HG03460 (cell line): ENCODE data around the gene KDM4B.

Experiments used
- ATAC-seq: cut with Tn5 transposase; IDR thresholded peaks from one replicate; pipeline ENCODE4 v1.9.1; 2021; ENCODE audit not compliant: unreplicated experiment

Gene KDM4B

DNA sequence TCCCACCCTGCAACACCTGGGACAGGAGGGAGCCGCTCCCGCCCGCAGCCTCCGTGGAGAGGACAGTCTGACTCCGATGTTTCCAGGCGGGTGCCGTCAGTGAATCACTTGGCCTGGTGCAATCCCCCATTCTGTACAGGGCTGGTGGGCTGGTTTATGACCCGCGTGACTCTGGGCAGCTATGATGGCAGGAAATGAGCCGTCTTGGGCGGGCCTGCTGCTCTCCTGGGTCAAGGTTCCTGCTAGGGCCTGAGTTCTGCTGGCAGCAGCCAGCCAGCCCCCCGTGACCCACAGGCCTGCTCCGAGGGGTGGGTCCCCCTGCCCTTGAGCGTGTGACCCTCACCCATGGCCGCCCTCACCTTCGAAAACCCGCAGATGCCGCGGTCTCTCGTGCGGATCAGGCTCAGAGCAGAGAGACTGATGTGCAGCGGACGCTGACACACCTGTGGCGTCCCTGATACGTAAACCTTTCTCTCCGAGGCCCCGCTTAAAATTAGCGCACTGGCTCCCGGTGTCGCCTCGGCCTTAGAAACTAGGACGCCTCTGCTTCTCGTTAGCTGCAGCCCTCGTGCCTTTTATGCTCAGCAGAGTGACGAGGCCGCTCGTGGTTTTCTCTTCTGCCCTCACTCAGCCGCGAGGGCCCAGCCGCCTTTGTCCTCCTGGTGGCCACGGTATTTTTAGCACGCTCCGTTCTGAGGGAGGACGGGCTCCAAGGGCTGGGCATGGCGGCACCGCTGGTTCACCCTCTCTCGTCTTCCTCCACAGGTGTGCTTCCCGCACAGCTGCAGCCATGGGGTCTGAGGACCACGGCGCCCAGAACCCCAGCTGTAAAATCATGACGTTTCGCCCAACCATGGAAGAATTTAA is 63.4 kb downstream of the KDM4B start:
- no peak for ATAC-seq

DNA sequence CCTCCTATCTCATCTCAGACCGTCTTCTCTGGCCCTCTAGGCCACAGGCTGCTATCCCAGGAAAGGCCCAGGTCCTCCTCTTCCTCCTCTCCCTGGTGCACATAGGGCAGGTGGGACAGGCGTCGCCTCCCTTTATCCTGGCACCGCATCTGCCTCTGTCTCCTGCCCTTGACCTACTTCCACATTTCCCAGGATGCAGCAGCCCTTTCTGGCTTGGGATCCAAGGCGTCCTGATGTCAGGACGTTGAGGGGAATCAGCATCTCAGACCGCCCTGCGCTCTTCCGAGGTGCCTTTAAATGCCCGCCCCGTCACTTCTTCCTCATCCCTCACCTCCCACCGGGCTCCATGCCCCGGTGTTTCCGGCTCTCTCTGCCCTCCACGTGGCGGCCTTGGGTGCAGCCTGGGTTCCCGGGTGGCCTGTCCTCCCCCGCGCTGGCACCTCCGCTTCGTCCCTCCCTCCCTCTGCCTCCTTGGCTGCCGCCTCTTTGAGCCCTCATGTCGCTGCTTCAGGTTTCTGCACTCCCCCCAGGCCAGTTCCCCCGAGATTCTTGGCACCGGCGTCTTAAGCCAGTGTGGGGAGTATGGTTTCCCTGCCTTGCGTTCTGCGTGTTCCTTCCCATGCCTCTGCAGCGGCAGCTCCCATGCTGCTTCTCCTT is 66.3 kb downstream of the KDM4B start:
- no peak for ATAC-seq

DNA sequence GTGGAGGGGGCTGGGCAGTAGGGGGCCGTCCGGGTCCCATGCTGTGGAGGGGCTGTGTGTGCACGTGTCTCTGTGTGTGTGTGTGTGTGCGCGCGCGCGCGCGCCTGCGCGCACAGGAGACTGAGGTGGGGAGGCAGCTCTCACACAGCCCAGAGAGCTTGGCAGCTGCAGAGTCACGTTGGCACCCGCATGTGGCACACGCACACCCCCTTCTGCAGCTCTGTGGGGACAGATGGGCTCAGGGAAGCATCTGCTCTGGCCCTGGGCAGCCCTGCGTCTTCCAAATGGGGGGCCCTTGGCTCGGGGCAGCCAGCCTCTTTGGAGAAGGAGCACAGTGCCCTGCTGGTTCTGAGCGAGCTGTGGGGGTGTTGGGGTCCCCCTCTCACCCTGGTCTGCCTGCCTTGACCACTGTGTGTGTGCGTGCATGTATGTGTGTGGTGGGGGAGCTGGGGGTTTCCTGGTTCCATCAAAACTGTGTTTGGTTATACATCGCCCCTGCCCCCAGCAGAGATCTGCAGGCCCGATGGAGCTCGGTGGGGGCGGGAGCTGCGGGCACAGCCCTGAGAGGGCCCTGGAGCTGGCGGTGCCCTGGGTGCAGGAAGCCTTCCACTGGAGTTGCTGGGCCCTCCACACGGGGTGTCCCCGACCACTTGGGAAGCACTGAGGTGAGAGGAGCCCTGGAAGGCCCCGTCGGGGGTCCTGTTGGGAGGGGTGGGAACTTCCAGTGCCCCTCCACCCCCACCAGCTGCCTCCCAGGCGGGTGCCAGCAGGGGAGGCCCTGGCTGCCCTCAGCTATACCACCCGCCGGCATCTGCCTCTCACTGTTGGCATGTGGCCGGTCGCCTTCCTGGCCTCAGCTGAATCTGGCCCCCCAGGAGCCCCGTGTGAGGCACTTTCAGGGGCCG is 67.1 kb downstream of the KDM4B start:
- no peak for ATAC-seq

DNA sequence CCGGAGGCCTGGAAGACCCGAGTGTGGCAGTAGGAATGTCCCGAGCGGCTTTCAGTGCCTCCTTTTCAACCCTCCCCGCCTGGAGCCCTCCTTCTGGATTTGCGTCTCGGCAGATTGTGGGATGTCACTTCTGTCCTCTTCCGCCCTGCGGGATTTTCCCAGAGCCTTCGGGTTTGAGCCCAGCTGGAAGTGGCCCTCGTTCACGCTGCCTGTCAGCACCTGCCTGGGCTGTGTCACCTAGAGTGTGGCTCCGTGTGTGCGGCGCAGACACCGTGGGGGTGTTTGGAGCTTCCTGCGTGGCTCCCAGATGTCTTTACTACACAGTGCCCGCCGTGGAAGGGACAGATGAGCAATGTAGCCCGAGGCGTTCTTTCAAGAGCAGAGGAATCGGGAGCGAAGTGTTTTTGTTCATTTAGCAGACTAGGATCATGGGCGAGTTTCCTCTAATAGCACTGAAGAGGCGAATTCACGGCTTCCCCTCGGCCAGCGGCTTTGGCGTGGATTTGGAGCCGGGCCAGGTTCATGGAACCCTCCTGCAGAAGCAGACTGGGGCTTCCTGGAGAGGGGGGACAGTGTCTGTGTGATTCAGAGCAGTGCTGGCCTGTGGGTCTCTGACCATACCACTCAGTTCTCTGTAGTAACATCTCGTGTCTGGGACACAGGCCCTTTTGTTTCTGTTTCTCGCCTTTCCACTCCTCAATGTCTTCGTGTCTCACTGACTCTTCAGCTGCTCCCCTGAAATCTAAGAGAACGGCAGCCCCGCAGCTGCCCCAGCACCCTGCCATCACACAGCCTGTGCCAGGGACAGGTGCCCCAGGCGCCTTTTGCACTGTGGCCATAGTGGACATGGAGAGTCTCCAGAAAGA is 68.0 kb downstream of the KDM4B start:
- no peak for ATAC-seq

DNA sequence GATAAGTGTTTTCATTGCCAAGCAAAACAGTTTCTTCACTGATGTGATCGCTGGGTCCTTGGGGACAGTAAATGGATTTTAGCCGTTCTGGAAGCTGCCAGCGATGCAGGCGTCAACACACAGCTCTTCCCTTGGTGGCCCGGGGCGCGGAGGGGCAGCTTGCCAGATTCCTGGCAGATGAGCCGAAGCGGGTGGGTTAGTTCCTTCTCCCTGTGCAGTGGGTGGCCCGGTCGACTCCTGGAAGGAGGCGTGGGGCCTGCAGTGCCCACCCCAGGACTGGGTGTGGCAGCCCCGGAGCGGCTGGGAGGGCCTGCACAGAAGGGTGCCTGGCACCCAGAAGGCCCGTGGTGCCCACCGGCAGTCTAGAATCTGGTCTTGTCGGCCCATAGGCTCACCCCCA is 69.0 kb downstream of the KDM4B start:
- ATAC-seq: no peak

DNA sequence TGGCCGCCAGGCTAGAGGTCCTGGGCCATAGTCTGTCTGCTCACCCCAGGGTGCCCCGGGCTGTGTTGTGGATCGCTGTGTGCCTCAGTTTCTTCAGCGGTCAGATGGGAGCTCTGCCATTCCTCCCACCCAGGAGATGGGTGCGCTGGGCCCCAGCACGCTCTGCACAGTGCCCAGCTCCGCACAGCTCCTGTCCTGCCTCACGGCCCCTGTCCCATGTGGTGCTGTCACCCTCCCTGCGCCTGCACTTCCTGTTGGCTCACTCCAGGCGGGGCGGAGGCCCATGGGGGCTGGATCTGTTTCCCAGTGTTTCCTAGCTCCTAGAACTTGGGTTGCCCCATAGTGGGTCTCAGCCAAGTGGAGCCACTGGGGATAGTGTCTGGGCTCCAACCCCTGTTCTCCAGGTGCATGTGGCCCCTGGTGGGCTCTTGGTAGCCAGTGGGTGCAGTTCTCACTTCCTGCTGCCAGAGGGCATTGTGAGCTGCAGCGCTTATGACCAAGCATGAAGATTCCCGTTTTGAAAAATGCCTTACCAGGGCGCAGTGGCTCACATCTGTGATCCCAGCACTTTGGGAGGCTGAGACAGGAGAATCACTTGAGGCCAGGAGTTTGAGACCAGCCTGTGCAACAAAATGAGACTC is 69.8 kb downstream of the KDM4B start:
- no peak for ATAC-seq

DNA sequence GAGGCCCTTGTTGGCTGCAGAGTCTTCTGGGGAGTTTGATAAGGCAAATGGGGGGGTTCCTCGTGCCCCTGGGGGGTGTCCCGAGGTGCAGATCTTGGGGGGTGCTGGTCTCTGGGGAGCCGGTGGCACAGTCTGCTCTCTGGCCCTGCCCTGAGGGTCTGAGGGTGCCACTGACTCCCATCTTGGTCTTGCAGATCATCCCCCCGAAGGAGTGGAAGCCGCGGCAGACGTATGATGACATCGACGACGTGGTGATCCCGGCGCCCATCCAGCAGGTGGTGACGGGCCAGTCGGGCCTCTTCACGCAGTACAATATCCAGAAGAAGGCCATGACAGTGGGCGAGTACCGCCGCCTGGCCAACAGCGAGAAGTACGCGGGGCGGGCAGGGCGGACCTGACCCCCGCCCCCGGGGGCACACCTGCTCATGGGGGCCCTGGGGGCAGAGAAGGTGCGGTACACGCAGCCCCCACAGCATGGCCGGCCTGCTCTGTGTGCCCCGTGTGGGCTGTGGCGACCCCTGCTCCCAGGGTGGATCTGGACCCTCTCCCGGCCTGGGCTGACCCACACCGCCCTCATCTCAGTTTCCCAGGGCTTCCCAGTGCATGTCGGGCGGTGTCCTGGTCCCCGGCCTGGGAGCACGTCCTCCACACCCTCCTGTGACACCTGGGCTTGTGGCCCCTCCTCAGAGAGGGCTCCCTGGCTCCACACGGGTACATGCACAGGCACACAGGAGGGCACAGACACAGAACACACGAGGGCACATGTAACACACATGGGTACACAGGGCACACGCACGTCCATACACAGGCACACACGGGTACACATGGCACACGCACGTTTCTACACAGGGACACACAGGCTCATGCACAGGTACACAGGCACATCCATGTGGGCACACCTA is 71.0 kb downstream of the KDM4B start:
- no peak for ATAC-seq

DNA sequence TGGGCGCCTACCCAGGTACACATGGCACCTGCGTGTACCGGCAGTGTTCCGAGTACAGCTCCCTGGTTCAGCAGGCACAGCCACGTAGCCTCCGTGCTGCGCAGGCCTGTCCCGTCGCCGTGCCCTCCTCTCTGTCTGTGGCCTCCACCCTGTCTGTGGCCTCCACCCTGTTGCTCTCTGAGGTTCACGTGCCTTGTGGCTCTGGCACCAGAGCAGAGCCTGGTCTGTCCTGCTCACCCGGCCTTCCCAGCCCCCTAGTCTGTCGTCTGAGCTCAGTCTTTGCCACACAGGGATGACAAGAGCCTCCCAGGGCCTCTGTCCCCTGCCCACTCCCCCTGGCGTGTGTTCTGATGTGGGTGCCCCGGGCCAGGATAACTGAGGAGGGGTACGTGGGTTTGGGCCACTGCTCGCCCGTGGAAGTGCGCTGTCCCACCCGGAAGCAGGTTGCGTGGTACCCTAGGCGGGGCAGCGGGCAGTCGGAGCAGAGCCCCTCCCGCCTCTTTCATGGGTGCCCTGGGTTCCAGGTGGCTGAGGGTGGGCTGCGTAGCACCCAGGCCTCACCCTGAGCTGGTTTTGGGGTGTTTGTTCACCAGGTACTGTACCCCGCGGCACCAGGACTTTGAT is 71.7 kb downstream of the KDM4B start:
- ATAC-seq: no peak

DNA sequence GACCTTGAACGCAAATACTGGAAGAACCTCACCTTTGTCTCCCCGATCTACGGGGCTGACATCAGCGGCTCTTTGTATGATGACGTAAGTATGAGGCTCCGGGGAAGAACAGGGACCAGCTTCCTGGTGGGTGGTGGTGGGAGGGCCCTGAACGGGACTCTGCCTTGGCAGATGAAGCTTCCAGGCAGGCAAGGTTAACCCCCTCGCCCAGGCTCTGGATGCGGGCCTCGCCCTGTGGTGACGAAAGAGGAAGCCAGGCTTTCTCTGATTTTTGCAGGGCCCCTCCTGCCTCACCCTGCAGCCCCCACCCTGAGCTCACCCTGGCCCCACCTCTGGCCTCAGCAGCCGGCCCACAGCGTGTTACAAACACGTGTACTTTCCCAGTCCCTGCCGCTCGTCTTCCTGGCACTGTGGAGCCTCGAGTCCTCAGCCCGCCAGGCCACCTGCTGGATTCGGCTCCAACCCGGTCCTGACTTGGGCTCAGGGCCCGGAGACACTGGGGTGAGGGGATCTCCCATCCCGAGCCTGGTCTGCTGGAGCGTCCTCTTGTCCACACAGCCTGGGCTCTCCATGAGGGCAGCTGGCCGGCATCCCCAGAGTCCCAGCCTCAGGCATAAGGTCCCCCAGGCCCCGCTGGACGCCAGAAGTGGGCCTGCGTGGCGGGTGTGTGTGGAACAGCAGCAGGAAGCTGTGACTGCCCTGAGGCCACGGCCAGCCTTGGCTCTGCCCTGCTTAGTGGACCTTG is 72.4 kb downstream of the KDM4B start:
- no peak for ATAC-seq

DNA sequence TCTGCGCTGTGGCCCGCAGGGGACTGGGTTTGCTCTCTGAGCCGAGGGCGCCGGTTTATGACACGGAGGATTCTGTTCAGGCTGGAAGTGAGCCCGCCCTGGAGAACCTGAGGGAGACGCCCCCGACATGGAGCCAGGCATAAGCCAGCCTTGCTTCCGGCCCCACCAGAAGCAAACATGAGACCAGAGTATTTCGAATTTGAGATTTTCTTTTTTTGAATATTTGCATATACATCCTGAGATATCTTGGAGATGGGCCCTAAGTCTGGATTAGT is 72.9 kb downstream of the KDM4B start:
- no peak for ATAC-seq

DNA sequence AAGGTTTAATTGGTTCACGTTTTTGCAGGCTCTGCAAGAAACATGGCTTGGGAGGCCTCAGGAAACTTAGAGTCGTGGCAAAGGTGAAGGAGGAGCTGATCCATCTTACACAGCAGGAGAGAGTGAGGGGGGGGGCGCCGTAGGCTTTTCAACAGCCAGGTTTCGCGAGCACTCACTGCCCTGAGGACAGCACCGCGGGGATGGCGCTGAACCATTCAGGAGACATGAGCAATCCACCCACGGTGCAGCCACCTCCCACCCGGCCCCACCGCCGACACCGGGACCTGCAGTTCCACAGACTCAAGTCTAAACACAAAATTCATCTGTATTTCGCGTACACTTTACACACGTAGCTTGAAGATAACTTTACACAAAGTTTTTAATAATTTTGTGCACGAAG is 73.6 kb downstream of the KDM4B start:
- no peak for ATAC-seq

DNA sequence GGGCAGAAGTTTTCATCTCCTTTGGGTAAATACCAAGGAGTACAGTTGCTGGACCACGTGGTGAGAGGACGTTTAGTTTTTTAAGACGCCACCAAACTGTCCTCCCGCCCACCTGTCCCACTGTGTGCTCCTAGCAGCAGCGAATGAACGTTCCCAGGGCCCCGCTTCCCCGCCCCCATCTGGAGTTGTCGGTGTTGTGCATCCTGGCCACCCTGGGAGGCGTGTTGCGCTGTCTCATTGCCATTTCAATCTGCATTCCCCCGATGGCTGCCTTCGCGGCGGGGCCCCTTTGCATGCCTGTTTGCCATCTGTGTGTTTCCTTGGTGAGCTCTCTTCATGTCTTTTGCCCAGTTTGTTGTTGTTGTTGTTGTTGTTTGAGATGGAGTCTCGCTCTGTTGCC is 76.1 kb downstream of the KDM4B start:
- ATAC-seq: no peak

DNA sequence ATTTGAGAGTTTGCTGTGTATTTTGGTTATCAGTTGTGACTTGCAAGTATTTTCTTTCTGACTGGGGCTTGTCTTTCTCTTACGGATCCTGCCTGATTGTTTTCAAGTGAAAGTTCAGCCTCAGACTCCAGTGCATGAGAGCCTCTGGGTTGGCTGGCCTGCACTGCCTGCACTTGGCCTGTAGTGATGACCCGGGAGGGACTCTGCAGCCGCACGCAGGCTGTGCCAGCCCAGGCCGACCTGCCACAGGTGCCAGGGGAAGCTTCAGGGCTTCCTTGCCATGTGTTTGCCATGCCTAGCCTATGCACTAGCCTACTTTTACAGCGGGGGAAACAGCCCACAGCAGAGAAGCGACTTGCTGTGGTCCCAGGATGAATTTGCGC is 77.0 kb downstream of the KDM4B start:
- no peak for ATAC-seq

DNA sequence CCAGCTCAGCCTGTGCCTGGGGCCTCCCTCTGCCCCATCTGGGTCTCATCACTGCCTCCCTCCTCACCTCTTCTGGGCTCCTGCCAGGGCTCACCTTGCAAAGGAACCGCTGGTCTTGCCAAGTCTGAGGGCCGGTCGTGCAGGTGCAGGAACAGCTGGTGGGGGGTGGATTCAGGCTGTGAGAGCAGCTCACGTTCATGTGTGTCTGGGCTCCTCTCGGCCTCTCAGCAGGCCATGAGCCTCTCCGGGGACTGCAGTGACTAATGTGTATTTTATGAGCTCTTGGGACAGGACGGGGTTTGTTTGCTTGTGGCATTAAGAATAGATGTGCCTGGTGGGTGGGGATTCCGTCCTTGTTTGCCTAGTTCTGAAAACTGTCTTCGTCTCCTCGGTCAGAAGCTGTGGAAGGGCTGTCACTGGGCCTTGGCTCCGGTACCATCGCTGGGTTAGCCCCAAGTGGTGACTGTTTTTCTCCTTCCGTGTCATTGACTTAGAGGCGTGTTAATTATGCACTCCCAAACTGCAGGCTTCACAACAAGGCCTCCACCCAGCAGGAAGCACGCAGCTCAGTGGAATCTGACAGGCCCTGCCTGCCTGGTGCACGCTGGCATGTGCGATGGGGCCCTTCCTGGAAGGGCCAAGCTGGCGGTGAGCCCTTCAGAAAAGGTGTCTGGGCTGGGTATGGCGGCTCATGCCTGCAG is 77.6 kb downstream of the KDM4B start:
- ATAC-seq: no peak

DNA sequence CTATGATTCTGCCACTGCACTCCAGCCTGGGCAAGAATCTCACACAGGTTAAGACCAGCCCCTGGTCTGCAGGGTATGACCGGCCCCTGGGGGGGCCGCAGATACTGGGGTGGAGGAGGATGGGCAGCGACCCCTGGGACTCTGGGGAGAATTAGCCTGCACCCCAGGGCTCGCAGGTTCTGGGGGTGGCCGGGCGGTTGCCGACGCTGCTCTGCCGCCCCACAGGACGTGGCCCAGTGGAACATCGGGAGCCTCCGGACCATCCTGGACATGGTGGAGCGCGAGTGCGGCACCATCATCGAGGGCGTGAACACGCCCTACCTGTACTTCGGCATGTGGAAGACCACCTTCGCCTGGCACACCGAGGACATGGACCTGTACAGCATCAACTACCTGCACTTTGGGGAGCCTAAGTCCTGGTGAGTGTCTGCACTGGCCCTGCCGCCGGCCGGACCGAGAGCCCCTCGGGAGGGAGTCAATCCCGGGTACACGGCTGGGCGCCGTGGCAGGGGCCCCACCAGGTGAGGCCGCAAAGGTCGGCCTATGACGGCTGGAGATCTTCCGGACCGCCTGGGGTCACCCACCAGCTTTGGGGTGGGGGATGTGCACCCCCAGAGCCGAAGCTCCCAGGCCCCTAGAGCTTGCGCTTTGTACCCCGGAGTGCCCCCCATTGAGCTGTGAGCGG is 78.5 kb downstream of the KDM4B start:
- no peak for ATAC-seq

DNA sequence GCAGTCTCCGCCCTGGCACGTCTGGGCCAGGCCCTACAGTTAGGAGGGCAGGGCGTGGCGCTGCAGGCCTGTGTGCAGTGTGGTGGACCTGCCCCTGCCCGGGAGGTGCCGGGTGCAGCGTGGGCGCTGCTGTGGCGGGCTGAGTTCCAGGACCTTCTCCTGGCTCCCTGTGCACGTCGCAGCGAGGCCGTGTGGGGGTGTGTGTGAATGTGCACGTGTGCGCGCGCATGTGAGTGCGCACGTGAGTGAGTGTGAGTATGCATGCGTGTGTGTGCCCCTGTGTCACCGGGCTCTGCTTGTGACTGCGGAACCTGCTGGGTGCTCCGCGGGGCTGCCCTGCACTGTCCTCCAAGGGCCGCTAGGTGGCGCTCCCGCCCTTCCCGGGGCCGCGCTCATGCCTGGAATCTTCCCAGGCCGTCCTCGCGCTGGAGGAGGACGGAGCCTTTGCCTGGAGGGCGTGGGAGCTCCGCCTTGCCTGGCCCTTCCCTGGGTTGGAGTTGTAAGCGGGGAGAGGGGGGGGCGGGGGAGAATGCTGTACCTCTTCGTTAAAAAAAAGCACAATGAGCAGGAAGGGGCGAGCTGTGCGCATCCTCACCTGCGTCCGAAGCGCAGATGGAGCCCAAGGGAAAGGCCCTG is 79.3 kb downstream of the KDM4B start:
- no peak for ATAC-seq
